MCF 10A (cell line): ENCODE results near the gene LGALS1. TPM values are rescaled to one million over a fixed set of nuclear protein-coding genes. Genes with fewer than 3 reads are reported as not detected.

Source experiments
- BruUV-seq: library from RNA; stranded (reverse); fragments of 400-500 nt; replicated peaks from 2 replicates; lab custom pipeline; 2021; lab: Mats Ljungman, UMichigan
- CTCF ChIA-PET: fragments of 300-600 bp; sonication (Branson Sonifier 250); formaldehyde crosslinking; extraction: SDS; loops from one replicate; lab custom pipeline; 2021; ENCODE audit warnings: antibody characterized with exemption, inconsistent platforms; lab: Yijun Ruan, JAX
- POLR2A ChIA-PET: fragments of 300-600, 350-650 bp; sonication (Branson Sonifier 250); formaldehyde crosslinking; extraction: SDS; loops from one replicate; lab custom pipeline; 2020; ENCODE audit warnings: antibody characterized with exemption, inconsistent platforms; lab: Yijun Ruan, JAX
- DNase-seq: peaks from one replicate; pipeline ENCODE4 v3.0.0-alpha.2; 2018; ENCODE audit not compliant: unreplicated experiment
- H3K27ac Mint-ChIP-seq: one replicate; pipeline ENCODE4 v1.8.0; 2022; ENCODE audit warnings: mild to moderate bottlenecking, low read depth, mixed read lengths; ENCODE audit not compliant: unreplicated experiment
- H3K27me3 Mint-ChIP-seq: one replicate; pipeline ENCODE4 v1.8.0; 2022; ENCODE audit warnings: mixed read lengths; ENCODE audit not compliant: insufficient read depth, unreplicated experiment
- H3K36me3 Mint-ChIP-seq: one replicate; pipeline ENCODE4 v1.8.0; 2022; ENCODE audit warnings: mild to moderate bottlenecking, moderate library complexity, mixed read lengths; ENCODE audit not compliant: insufficient read depth, unreplicated experiment
- H3K4me1 Mint-ChIP-seq: one replicate; pipeline ENCODE4 v1.8.0; 2022; ENCODE audit warnings: mixed read lengths; ENCODE audit not compliant: insufficient read depth, unreplicated experiment
- H3K4me3 Mint-ChIP-seq: one replicate; pipeline ENCODE4 v1.8.0; 2022; ENCODE audit warnings: mild to moderate bottlenecking, moderate library complexity, mixed read lengths; ENCODE audit not compliant: unreplicated experiment
- H3K9me3 Mint-ChIP-seq: one replicate; pipeline ENCODE4 v1.8.0; 2022; ENCODE audit warnings: mixed read lengths; ENCODE audit not compliant: unreplicated experiment
- intact Hi-C: fragments of 100-400 bp; cut with micrococcal nuclease; formaldehyde crosslinking; loops from 2 replicates; pipeline ENCODE4 v1.14.1; 2022
- total RNA-seq: library from RNA; stranded (reverse); gene quantifications from 2 replicates; pipeline ENCODE4 v1.2.3, GENCODE V29; 2022
- TF ChIP-seq, protein P1 (sequence below): fragments of 200-600 bp; IDR thresholded peaks from one replicate; pipeline ENCODE4 v1.8.0; 2022; ENCODE audit warnings: antibody characterized with exemption, mild to moderate bottlenecking; ENCODE audit not compliant: unreplicated experiment

LGALS1 gene
- total RNA-seq, 1 experiment from 2014 or later: 1,635 TPM

DNA sequence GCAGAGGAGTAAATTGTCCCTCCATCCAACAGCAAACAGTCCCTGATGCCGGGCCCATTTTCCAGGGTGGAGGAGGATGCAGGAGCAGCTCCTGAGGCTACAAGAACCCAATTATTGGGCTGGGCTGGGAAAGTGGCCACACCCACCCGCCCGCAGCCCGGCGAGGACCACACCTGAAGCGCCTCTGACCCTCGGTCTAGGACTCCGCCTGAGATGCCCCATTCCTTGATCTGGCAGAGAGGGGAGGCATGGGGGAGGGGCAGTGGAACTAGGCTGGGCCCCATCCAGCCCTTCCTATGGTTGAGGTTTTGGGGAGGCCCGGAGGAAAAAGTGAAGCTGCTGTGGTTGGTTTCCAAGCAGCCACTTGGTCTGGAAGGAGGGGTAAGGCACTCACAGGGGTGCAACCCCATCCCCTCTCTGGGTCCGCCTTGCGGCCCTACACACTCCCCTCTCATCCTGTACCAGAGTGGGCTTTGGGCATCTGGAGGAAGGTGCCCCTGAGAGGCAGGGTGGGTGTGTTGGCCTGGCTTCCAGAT is 2.4 kb upstream of the LGALS1 start:
- BruUV-seq: no TSS peak
- Mint-ChIP-seq H3K36me3 (peaks cover 20% of the 10 kb centered on the region), H3K9me3 (no peaks in the 10 kb centered on the region), H3K4me1 (peaks cover 20% of the 10 kb centered on the region), H3K27ac (no peak overlapping the region), H3K27me3 (no peaks in the 10 kb centered on the region), H3K4me3 (no peak overlapping the region)
- intact Hi-C loops: no loop called here
- no peak for DNase-seq
- TF ChIP-seq, protein P1, sequence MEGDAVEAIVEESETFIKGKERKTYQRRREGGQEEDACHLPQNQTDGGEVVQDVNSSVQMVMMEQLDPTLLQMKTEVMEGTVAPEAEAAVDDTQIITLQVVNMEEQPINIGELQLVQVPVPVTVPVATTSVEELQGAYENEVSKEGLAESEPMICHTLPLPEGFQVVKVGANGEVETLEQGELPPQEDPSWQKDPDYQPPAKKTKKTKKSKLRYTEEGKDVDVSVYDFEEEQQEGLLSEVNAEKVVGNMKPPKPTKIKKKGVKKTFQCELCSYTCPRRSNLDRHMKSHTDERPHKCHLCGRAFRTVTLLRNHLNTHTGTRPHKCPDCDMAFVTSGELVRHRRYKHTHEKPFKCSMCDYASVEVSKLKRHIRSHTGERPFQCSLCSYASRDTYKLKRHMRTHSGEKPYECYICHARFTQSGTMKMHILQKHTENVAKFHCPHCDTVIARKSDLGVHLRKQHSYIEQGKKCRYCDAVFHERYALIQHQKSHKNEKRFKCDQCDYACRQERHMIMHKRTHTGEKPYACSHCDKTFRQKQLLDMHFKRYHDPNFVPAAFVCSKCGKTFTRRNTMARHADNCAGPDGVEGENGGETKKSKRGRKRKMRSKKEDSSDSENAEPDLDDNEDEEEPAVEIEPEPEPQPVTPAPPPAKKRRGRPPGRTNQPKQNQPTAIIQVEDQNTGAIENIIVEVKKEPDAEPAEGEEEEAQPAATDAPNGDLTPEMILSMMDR: no peak
- CTCF ChIA-PET: interaction anchor here (0.6 to 2.0 kb wide), 3 partner anchors 30 to 1351 kb away, joined by 3 to 8 read pairs (median 4); no protein-coding TSS in a partner anchor
- POLR2A ChIA-PET: interaction anchor here (5.1 kb wide), 1 partner anchor 14 kb away, joined by 49 read pairs; the partner anchor contains the start of gene PDXP

GRCh38 chr22:37674248-37674647 is 1.2 kb upstream of the LGALS1 start:
- Mint-ChIP-seq H3K4me3 (peak overlapping the region; percentile 75), H3K27me3 (no peaks in the 10 kb centered on the region), H3K9me3 (no peaks in the 10 kb centered on the region), H3K27ac (no peak overlapping the region), H3K36me3 (peaks cover 24% of the 10 kb centered on the region), H3K4me1 (peaks cover 22% of the 10 kb centered on the region)
- intact Hi-C loops: loop anchor here (2.0 kb wide), 1 partner anchor 79 kb away; no protein-coding TSS in a partner anchor
- ChIA-PET POLR2A (interaction anchor here (1.1 to 5.1 kb wide), 6 partner anchors 10 to 134 kb away, joined by 3 to 49 read pairs (median 16); partner anchors contain the start of genes GGA1, NOL12 and PDXP), CTCF (interaction anchor here (0.8 to 2.0 kb wide), 2 partner anchors 12 to 31 kb away, joined by 4 to 8 read pairs; partner anchors contain the start of gene NOL12)
- DNase-seq: no peak
- TF ChIP-seq, protein P1: no peak
- BruUV-seq: no TSS peak

DNA sequence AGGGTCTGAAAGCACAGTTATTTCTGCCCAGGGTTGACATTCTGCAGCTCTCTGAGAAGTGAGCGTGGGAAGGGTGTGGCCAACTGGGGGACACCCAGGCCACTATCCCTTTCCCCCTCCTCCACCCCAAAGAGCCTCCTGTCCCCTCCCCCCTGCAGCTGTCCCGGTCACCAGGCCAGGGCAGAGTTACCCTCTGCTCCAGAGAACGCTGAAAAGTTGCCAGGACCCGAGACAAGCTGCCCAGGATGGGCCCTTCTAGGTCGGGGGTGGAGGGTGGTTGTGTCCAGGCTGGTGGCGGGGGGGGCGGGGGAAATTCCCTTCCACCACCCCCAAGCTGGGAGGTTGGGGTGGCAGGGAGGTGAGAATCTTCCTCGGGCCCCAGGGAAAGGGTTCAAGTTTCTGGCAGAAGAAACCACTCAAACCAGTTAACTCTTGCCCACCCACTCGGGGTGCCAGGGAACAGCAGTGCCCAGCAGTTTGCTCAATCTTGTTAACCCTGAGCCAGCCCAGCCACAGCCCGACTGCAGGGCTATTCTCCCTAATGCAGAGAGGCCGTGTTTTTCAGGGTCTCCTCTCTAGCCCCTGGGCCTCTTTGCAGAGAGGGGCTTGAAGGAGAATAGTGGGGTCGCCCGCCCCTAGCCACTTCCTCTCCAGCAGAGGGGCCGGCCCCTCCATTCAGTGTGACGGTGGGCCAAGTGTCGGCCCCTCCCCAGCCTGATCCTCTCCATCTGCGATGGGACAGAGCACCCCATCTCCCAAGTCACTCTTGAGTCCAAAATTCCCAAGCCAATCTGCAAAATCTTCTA is 697 bp downstream of the LGALS1 start:
- Mint-ChIP-seq H3K27me3 (no peaks in the 10 kb centered on the region), H3K36me3 (peaks cover 34% of the 10 kb centered on the region), H3K4me3 (peak overlapping the region; percentile 75), H3K4me1 (peaks cover 18% of the 10 kb centered on the region), H3K27ac (no peak overlapping the region), H3K9me3 (no peaks in the 10 kb centered on the region)
- POLR2A ChIA-PET: interaction anchor here (0.6 to 5.1 kb wide), 12 partner anchors 8 to 900 kb away, joined by 3 to 49 read pairs (median 6); partner anchors contain the start of genes GCAT, GGA1, IFT27 and NOL12
- TF ChIP-seq, protein P1: no peak
- intact Hi-C loops: loop anchor here (1.0 to 5.0 kb wide), 4 partner anchors 17 to 77 kb away; partner anchors contain the start of genes GGA1 and PDXP
- CTCF ChIA-PET: interaction anchor here (0.5 to 2.6 kb wide), 4 partner anchors 33 to 77 kb away, joined by 3 to 11 read pairs (median 4); no protein-coding TSS in a partner anchor
- peak; percentile 59 for DNase-seq
- TSS peak; percentile 95 for BruUV-seq
